CD4-positive, alpha-beta T cell treated with Interleukin-6 at 100 ng/mL for 8 hours (primary cell): ENCODE measurements around the gene F7.
"Not testable (repeated sequence)": the region's sequence is repeated elsewhere in the genome, so short reads cannot be mapped to it uniquely, and the experiment has no call there.

ENCODE experiments used
- DNase-seq: peaks from one replicate; pipeline ENCODE4 v3.0.0-alpha.2; 2020; ENCODE audit warnings: mixed read lengths, low spot score

Gene F7

DNA sequence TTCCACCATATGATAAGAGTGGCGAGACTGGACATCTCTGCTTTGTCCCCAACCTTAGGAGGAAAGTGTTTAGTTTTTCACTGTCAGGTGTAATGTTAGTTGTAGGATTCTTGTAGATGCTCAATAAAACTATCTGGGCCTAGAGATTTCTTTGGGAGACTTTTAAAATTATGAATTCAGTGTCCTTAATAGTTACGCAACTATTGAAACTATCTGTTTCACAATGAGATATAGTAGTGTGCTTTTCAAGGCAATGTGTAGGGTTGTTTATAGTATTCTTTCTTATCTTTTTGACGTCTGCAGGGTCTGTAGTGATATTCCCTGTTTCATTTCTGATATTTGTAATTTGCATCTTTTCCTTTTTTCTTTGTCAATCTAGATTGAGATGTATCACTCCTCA lies 33.2 kb upstream of the F7 start:
- no peak for DNase-seq

DNA sequence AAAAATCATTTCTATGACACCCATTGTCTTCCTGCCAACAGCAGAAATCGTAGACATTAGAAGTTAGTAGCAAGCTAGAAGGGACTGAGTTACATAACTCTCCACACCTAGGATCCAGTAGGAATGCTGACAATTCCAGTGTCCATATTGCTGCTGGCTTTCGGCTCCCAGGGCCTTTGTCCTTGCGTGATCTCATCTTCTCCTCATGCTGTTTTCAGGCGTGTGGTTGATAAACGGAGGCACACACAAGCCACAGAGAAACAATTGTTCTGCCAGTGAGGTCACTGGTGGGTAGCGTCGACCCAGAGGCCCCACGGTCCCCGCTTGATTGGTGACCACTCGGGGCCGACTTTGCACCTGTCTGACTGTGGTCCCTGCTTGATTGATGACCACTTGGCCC lies 31.6 kb upstream of the F7 start:
- no peak for DNase-seq

DNA sequence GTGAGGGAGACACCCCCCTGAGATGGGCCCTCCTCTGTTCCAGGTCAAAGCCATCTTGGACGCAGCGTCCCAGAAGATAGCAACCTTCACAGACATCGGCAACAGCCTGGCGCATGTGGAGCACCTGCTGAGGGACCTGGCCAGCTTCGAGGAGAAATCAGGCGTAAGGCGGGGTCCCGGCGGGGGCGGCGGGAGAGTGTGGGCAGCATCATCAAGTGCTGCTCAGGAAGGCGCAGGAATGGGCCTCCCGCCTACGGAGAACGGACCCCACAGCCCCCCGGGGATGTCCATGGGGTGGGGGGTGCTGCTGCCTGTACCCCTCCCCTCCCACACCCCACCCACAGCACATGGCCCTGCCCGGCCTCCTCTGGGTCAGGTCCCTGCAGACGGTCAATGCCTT lies 31.2 kb upstream of the F7 start:
- DNase-seq = no peak

DNA sequence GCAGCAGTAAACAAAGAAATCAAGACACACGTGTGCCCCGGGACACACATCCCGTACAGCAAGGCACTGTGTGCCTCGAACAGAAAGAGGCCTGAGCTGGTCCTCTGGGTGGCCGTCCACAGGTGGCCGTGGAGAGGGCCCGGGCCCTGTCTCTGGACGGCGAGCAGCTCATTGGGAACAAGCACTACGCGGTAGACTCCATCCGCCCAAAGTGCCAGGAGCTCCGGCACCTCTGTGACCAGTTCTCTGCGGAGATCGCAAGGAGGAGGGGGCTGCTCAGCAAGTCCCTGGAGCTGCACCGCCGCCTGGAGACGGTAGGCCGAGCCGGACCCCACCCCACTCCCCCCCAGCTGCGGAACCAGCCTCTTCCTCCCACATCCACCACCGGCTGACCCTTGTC lies 30.7 kb upstream of the F7 start:
- no peak for DNase-seq

DNA sequence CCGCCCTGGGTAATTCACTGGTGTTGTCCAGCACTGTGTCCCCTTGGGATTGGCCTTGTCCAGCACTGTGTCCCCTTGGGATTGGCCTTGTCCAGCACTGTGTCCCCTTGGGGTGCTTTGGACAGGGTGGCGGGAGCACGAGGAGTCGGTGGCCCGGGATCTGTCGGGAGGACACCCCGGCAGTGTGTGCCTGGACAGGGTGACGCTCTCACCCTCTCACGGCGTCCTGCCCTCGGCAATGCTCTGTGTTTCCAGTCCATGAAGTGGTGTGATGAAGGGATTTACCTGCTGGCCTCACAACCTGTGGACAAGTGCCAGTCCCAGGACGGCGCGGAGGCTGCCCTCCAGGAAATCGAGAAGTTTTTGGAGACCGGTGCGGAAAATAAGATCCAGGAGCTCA lies 29.9 kb upstream of the F7 start:
- no peak for DNase-seq

DNA sequence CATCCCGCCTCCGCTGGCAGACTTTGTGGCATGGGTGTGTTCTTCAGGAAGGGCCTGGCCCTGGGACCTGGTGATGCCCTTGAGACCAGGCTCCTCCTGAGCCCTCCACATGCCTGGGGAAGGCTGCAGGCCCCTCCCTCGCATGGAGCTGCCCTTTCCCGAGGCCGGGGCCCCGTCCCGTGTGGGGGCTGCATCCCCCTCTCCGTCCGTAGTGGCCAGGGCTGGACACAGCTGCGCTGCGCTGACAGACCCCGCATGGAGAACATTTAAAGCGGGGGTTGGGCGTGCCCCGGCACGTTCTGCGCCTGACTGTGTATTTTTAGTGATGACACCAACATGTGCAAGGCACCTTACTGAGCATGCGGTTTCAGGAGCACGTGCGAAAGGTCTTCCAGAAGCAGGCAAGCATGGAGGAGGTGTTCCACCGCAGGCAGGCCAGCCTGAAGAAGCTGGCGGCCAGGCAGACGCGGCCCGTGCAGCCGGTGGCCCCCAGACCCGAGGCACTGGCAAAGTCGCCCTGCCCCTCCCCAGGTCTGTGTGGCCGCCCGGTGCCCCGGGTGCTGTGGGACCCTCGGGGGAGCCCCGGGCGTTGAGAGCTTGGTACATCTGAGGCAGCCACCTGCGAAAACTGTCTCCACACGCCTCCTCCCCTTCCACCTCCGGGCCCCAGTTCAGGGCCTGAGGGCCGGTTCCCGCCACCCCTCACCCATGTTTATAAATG lies 28.8 kb upstream of the F7 start:
- DNase-seq = no peak

DNA sequence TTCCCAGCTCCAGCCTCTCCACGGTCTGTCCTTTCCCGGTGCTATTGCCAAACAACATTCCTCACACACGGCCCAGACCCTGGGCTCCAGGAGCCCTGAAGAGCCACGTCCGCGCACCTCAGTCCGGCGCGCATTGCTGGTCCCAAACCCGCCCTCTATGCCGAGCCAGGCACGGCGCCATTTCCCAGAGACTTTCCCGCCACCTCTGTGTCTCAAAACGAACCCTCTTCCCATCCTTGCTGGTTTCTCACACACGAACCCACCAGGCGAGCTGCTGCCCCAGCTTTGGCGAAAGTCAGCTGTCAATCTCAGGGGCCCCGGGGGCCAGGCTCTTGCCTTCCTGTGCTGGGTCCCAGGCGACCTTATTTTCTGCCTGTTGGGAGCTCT lies 28.0 kb upstream of the F7 start:
- DNase-seq = no peak

DNA sequence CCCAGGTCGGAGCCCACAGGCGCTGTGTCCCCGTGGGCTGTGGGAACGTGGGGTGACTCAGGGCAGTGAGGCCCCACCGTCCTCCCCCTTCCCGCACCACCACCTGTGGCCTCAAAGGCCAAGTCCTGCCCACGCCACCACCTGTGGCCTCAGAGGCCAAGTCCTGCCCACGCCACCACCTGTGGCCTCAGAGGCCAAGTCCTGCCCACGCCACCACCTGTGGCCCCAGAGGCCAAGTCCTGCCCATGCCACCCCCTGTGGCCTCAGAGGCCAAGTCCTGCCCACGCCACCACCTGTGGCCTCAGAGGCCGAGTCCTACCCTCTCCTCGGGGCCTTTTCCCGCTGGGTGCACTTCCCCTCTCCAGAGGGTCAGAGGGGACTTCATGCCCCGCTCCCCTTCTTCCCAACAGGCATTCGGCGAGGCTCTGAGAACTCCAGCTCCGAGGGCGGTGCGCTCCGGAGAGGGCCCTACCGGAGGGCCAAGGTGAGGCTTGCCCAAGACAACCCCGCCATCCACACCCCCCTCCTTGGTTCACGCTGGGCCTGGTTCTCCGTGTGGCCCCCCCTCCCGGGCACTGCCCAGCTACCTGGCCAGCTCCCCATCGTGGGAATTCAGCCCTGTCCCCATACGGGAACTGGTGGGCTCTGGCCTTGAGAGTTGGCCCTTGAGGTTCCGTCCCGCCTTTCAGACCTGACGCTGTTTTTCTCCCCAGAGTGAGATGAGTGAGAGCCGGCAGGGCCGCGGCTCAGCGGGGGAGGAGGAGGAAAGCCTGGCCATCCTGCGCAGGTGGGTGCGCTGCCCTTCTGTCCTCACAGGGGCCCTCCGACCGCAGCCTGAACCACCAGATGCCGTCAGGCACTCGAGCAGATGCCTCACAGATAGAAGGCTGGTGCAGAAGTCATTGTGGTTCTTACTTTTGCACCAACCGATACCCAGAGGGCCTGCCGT lies 27.4 kb upstream of the F7 start:
- no peak for DNase-seq

DNA sequence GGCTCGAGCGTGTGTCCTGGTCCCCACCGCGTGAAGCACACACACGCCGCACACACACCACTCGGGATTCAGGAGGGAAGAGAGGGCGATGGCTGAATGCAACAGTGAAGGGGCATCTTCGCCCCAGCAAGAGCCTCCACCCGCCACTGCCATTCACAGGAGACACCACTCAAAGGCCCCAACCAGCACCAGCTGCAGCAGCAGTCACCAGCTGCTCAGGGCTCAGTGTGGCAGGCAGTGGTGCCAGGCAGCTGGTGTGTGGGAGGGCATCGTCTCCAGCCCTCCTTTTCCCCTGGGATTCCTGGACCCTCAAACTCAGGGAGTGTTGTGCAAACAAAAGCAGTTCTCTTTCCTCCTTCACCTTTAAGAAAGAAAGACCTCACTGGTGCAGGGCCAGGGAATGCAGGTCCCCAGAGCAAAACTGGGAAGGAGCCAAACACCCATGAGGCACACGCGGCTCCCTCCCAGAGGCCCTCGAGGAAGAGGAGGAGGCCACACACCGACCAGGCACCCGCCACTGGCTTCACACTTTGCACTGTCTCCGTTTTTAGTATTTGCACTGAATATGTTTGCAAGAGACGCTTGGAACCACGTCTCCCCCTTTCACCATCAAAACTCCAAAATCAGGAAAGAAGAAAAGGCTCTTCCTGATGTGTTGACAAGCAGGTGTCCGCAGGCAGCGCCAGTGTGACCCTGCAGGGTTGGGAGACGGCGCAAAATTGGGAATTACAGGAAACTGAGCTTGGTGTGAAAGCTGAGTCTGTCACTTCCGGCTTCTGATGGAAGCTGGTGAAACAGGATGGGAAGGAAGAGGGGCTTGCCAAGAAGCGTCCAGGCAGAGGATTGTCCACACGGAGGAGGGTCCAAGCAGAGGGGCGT lies 26.4 kb upstream of the F7 start:
- DNase-seq = no peak

DNA sequence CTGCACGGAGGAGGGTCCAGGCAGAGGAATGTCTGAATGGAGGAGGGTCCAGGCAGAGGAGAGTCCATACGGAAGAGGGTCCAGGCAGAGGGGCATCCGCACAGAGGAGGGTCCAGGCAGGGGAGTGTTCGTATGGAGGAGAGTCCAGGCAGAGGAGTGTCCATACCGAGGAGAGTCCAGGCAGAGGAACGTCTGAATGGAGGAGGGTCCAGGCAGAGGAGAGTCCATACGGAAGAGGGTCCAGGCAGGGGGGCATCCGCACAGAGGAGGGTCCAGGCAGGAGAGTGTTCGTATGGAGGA lies 25.9 kb upstream of the F7 start:
- not testable (repeated sequence) for DNase-seq

DNA sequence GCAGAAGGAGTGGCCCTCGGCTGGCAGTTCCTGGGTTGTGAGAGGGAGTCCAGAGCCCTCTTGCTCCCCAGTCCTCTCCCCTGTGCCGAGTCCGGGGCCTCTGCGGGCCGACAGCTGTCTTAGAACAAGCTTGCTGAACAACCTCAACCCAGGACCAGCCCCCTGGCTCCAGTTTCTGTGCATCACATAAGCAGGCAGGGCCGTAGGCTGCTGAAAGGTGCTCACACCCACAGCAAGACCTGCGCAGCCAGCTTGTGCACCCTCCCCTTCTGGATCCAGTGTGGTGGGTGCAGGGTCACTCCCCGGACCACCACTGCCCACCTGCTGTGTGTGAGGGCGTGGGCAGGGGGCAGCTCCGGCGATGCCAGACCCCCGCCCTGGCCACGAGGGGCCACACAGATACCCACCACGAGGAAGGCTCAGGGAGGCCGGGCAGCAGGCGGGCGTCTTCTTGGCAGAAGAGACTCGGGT lies 25.2 kb upstream of the F7 start:
- DNase-seq = no peak

DNA sequence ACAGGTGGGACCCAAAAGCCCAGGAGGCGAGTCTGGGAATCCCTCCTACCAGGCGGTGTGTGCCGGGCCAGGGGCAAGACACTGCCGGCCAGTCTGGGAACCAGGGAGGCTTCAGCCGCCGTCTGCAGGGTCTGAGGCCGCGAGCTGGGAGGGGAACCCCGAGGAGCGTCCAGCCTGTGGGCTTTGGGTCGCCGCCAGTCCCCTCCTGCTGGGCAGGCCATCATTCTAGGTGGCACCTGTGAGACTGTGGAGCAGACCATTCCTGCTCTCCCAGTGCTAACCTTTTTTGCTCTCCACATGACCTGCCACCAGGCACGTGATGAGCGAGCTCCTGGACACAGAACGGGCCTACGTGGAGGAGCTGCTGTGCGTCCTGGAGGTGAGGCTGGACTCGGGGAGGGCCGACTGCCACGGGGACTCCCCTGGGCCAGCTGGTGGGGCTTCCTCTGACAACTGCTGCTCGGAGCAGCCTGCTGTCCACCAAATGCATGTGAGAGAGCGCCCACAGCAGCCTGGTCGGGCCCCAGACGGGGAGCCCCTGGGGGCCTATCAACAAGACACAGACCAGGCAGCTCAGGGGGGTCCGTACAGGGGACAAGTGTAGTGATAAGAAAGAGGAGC lies 24.6 kb upstream of the F7 start:
- no peak for DNase-seq

DNA sequence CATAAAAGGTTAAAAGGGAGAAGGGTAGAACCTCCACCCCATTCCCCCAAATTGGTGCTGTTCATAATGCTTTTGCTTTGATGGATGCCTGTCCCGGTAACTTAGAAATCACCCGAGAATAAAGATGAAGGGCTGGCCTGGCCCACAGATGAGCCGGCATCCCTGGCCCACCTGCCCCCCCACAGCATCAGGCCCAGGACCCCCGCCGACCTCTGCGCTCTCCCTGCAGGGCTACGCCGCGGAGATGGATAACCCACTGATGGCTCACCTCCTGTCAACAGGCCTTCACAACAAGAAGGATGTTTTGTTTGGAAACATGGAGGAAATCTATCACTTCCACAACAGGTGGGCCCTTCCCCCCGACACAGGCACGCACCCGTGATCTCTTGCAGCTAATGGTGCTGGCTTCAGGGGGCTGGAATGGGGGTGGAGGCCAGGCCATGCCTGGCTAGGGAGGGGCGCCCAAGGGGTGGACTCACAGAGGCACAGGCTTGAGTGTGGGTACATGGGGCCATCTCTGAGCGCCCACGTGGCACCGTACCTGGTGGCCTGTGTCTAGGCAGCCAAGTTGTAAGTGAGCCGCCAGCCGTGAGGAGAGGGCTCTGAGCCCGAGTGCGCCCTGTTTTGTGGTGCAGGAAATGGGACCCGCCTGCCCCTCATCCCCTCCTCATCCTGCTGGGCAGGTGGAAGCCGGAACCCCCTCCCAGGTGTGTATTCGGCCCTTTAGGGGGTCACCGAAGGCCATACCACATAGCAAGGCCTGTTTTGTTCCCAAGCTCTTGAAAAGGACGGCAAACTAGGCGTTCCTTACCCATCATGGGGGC lies 23.2 kb upstream of the F7 start:
- DNase-seq = no peak

DNA sequence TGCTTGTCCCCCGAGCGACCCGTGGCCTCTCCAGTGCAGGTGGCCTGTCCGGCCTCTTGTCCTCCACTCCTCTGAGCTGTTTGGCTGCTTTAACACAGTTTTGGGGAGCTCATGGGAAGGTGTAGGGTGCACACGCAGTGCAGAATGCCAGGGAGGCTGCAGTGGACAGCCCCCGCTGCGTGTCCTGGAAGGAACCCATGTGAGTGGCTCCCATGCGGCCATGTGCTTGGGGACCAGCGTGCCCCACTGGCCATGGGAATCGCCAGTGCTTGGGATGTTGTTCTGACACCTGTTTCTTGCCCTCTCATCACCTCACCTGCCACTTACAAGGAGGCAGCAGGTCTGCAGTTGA lies 22.6 kb upstream of the F7 start:
- no peak for DNase-seq

DNA sequence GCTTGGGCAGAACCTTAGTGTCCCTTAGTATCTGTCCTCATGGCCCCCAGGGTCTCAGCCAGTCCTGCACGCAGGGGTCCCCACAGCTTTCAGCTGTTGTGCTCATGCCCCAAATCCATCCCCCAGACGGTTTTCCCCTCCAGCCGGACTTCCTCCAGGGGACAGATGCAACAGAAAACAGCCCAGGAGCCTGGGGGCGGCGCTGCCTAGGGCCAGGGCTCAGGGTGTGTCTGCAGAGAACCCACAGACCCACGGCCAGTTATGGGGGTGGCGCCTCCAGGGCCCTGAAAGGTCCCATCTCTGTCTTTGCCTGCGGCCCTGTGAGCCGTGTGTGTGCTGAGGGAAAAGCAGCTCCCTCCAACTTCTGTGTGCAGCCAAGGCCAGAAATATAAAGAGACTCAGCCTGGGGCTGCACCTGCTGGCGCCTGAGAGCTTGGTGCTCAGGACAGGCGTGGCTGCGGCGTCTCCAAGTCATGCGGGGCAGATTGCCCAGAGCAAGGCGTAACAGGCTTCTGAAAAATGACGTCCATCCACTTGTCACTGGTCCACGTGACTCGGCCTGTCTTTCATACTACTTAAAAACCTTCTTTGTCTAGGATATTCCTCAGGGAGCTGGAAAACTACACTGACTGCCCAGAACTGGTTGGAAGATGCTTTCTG lies 22.1 kb upstream of the F7 start:
- DNase-seq = no peak

DNA sequence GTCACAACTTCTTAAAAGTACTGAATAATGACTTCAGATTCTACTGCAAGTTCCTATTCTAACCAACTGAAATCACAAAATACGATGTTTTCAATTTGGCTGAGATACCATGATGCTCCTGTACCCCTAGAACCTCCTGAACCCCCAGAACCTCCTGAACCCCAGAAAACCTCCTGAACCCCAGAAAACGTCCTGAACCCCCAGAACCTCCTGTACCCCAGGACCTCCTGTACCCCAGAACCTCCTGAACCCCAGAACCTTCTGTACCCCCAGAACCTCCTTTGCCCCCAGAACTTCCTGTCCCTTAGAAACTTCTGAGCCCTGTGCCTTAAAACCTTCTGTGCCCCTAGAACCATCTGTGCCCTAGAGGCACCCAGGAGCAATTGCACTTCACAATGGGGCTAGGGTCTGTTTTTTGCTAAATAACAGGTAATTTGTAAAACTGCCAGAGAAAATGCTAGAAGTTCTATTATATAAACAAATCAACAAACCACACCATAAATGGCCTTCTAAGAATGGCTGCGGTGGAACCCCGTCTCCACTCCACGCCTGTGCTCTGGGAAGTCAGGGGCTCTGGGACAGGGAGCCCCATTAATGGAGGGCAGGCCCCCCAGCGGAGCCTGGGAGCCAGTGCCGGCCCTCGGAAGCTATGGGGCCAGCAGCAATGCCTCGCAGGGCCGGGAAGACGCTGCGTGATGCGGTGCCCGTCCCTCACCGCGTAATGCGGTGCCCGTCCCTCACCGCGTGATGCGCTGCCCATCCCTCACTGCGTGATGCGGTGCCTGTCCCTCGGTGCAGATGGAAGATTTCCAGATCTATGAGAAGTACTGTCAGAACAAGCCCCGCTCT lies 21.3 kb upstream of the F7 start:
- no peak for DNase-seq

DNA sequence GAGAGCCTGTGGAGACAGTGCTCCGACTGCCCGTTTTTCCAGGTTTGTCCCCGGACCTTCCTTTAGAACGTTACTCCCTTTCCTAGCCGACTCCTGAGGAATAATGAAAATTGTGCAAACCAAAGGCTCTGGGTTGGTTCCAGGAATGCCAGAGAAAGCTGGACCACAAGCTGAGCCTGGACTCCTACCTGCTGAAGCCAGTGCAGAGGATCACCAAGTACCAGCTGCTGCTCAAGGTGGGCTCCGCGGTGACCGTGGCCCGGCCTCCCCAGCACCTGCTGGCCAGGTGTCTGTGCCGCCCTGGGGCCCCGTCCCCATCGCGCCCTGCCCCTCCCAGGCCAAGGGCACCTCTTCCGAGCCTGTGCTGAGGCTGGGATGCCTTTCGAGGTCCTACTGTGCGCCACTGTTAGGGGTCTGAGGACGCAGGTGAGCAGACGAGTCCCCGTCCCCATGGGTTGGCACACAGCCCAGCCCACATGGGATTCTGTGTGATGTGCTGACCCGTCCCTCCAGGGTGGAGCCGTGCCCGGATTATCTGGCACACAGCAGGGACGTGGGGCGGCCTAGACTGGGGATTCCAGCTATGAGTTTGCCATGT lies 20.5 kb upstream of the F7 start:
- no peak for DNase-seq

DNA sequence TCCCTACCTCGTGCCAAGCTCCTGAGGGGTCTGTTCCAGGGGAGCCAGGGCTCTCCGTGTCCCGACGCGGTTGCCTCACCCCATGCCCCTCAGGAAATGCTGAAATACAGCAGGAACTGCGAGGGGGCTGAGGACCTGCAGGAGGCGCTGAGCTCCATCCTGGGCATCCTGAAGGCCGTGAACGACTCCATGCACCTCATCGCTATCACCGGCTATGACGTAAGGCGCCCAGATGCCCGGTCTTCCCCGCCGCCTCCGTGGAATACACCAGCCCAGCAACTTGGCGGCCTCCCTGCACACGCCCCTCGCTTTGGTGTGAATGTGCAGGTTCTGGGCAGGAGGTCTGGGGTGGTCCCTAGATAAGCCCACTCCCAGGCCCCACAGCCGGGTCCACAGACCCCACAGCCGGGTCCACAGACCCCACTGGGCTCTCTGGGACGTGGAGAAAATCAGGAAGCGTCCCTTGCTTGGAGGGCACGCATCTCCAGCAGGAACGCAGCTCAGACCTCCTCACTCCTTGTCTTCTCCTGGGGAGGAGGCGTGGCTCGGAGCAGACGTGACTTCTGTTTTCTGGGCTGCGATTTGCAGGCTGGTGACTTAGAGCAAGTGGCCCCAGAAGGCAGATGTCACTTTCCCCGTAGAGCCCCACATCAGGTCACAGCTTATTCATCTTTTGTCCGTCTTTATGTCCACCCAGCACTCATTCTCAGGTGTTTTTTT lies 19.4 kb upstream of the F7 start:
- no peak for DNase-seq
